IMR-90 (cell line): ENCODE measurements around the gene ATP5ME. TPM values are rescaled to one million over a fixed set of nuclear protein-coding genes. Genes with fewer than 3 reads are reported as not detected.

Experiments
- ATAC-seq: fragments of 200-7000 bp; cut with Tn5 transposase; 2 replicates; pipeline ENCODE4 v1.9.1; 2020; ENCODE audit warnings: low read depth, mild to moderate bottlenecking, moderate library complexity
- BruUV-seq: library from RNA; stranded (reverse); fragments of 400-500 nt; replicated peaks from 2 replicates; lab custom pipeline; 2021; lab: Mats Ljungman, UMichigan
- CTCF ChIA-PET: fragments of 300-600 bp; formaldehyde crosslinking; extraction: SDS; loops from one replicate; lab custom pipeline; 2021; ENCODE audit warnings: antibody characterized with exemption; lab: Yijun Ruan, JAX
- POLR2A ChIA-PET: fragments of 300-600 bp; sonication (Branson Sonifier 250); formaldehyde crosslinking; loops from one replicate; lab custom pipeline; 2022; ENCODE audit warnings: antibody characterized with exemption; ENCODE audit not compliant: unreplicated experiment; lab: Charles Lee
- DNase-seq: peaks from one replicate; pipeline ENCODE4 v3.0.0; 2013
- H2AFZ ChIP-seq: replicated peaks from 2 replicates; pipeline ENCODE3; 2013; ENCODE audit warnings: low read length, mild to moderate bottlenecking; ENCODE audit not compliant: poor library complexity
- H2AK5ac ChIP-seq: 2 replicates; pipeline ENCODE4 v1.6.1; 2013; ENCODE audit warnings: low read depth, low read length, inconsistent platforms
- H2AK9ac ChIP-seq: replicated peaks from 2 replicates; pipeline ENCODE3; 2013; ENCODE audit warnings: mild to moderate bottlenecking, low read depth, low read length, moderate library complexity; ENCODE audit not compliant: poor library complexity
- H2BK120ac ChIP-seq: 2 replicates; pipeline ENCODE4 v1.6.1; 2013; ENCODE audit warnings: low read depth, low read length, inconsistent platforms
- H2BK15ac ChIP-seq: 3 replicates; pipeline ENCODE4 v1.6.1; 2013; ENCODE audit warnings: low read depth, low read length, inconsistent platforms
- H2BK20ac ChIP-seq: 2 replicates; pipeline ENCODE4 v1.6.1; 2013; ENCODE audit warnings: low read depth, mild to moderate bottlenecking, inconsistent platforms, low read length, moderate library complexity
- H2BK5ac ChIP-seq: 2 replicates; pipeline ENCODE4 v1.6.1; 2013; ENCODE audit warnings: mild to moderate bottlenecking, low read depth, low read length, inconsistent platforms; ENCODE audit not compliant: poor library complexity, severe bottlenecking
- H3K14ac ChIP-seq: replicated peaks from 2 replicates; pipeline ENCODE4 v1.6.1; 2013; ENCODE audit warnings: low read depth, low read length, inconsistent platforms
- H3K18ac ChIP-seq: 2 replicates; pipeline ENCODE4 v1.6.1; 2013; ENCODE audit warnings: low read depth, low read length, control low read depth
- H3K23ac ChIP-seq: 2 replicates; pipeline ENCODE4 v1.6.1; 2013; ENCODE audit warnings: low read depth, low read length, inconsistent platforms
- H3K27ac ChIP-seq: 2 replicates; pipeline ENCODE4 v1.5.1; 2013; ENCODE audit warnings: mild to moderate bottlenecking, control low read depth, low read length; ENCODE audit not compliant: insufficient read depth
- H3K27me3 ChIP-seq: 2 replicates; pipeline ENCODE4 v1.6.1; 2013; ENCODE audit warnings: low read length; ENCODE audit not compliant: control insufficient read depth, insufficient read depth
- H3K36me3 ChIP-seq: 2 replicates; pipeline ENCODE4 v1.6.1; 2013; ENCODE audit warnings: low read length, mixed read lengths; ENCODE audit not compliant: control insufficient read depth, insufficient read depth
- H3K4ac ChIP-seq: 2 replicates; pipeline ENCODE4 v1.6.1; 2013; ENCODE audit warnings: low read depth, low read length, inconsistent platforms
- H3K4me1 ChIP-seq: 2 replicates; pipeline ENCODE4 v1.6.1; 2013; ENCODE audit warnings: low read length, mixed read lengths; ENCODE audit not compliant: control insufficient read depth, insufficient read depth
- H3K4me2 ChIP-seq: 2 replicates; pipeline ENCODE4 v1.6.1; 2013; ENCODE audit warnings: low read depth, mild to moderate bottlenecking, control low read depth, low read length, moderate library complexity
- H3K4me3 ChIP-seq: 2 replicates; pipeline ENCODE4 v1.5.1; 2013; ENCODE audit warnings: low read depth, mild to moderate bottlenecking, control low read depth, low read length, moderate library complexity; ENCODE audit not compliant: insufficient read depth
- H3K56ac ChIP-seq: 2 replicates; pipeline ENCODE4 v1.6.1; 2013; ENCODE audit warnings: low read length, inconsistent platforms; ENCODE audit not compliant: insufficient read depth; ENCODE audit errors: extremely low read depth
- H3K79me1 ChIP-seq, 2 experiments: 2 replicates each; pipeline ENCODE4 v1.6.1; 2013; ENCODE audit warnings: low read length in 2 of 2, inconsistent platforms in 1 of 2, low read depth in 1 of 2
- H3K9ac ChIP-seq: 2 replicates; pipeline ENCODE4 v1.6.1; 2013; ENCODE audit warnings: low read depth, low read length, control low read depth
- H3K9me1 ChIP-seq: 2 replicates; pipeline ENCODE4 v1.6.1; 2013; ENCODE audit warnings: low read length, inconsistent platforms; ENCODE audit not compliant: insufficient read depth
- H3K9me3 ChIP-seq: 2 replicates; pipeline ENCODE4 v1.6.1; 2013; ENCODE audit warnings: low read length; ENCODE audit not compliant: control insufficient read depth, insufficient read depth
- H4K20me1 ChIP-seq: 2 replicates; pipeline ENCODE4 v1.6.1; 2013; ENCODE audit warnings: low read length, inconsistent platforms; ENCODE audit not compliant: insufficient read depth
- H4K5ac ChIP-seq: 2 replicates; pipeline ENCODE4 v1.6.1; 2013; ENCODE audit warnings: mild to moderate bottlenecking, low read depth, low read length, control low read depth
- H4K8ac ChIP-seq, 2 experiments: 2 replicates each; pipeline ENCODE4 v1.6.1; 2013; ENCODE audit warnings: low read depth in 2 of 2, low read length in 2 of 2, control low read depth in 1 of 2, inconsistent platforms in 1 of 2
- H4K91ac ChIP-seq: 2 replicates; pipeline ENCODE4 v1.6.1; 2013; ENCODE audit warnings: low read depth, low read length, inconsistent platforms; ENCODE audit not compliant: insufficient read depth
- MAZ ChIP-seq: IDR thresholded peaks from 2 replicates; pipeline ENCODE4 v1.6.1; 2012; ENCODE audit warnings: low read depth, mild to moderate bottlenecking, low read length, improper control_type of control experiment, moderate library complexity, borderline replicate concordance
- RCOR1 ChIP-seq: IDR thresholded peaks from 2 replicates; pipeline ENCODE4 v1.6.1; 2012; ENCODE audit warnings: mild to moderate bottlenecking, low read length, improper control_type of control experiment; ENCODE audit not compliant: insufficient replicate concordance
- WGBS, 2 experiments: methylation state at CpG; one replicate each; pipeline versions ENCODE4 v1.1.5 to v1.1.7; 2013; ENCODE audit warnings: missing lambda C conversion rate in 2 of 2; ENCODE audit not compliant: insufficient read length in 1 of 2; ENCODE audit errors: extremely low coverage in 2 of 2; 5-methylcytosine and 5-hydroxymethylcytosine counted together
- dilution Hi-C: fragments of 300-500 bp; cut with HindIII; formaldehyde crosslinking; loops from one replicate; pipeline ENCODE4 v1.14.3; 2018; ENCODE audit warnings: low sequenced_read_pairs; ENCODE audit not compliant: unreplicated experiment
- in situ Hi-C: fragments of 300-500 bp; cut with MboI; formaldehyde crosslinking; loops from 3 replicates; pipeline ENCODE4 v1.14.3; 2019; ENCODE audit warnings: low sequenced_read_pairs, inconsistent platforms, mixed read lengths
- intact Hi-C: fragments of 100-400 bp; cut with micrococcal nuclease; formaldehyde crosslinking; loops from 2 replicates; pipeline ENCODE4 v1.10.0; 2022
- polyA plus RNA-seq, 3 experiments: library from polyadenylated mRNA; depleted of rRNA; stranded (reverse); fragments of >200 nt; gene quantifications; 2 replicates each; pipeline ENCODE4 v1.2.3, GENCODE V29; 2012; ENCODE audit warnings: low replicate concordance in 1 of 3
- total RNA-seq: library from RNA; depleted of rRNA; stranded (reverse); fragments of >200 nt; gene quantifications from 2 replicates; pipeline ENCODE4 v1.2.3, GENCODE V29; 2012

ATP5ME gene
- total and polyA plus RNA-seq, 2 of the 4 experiments (the other 2 are of a cell fraction), result 39.3 to 603 TPM

DNA sequence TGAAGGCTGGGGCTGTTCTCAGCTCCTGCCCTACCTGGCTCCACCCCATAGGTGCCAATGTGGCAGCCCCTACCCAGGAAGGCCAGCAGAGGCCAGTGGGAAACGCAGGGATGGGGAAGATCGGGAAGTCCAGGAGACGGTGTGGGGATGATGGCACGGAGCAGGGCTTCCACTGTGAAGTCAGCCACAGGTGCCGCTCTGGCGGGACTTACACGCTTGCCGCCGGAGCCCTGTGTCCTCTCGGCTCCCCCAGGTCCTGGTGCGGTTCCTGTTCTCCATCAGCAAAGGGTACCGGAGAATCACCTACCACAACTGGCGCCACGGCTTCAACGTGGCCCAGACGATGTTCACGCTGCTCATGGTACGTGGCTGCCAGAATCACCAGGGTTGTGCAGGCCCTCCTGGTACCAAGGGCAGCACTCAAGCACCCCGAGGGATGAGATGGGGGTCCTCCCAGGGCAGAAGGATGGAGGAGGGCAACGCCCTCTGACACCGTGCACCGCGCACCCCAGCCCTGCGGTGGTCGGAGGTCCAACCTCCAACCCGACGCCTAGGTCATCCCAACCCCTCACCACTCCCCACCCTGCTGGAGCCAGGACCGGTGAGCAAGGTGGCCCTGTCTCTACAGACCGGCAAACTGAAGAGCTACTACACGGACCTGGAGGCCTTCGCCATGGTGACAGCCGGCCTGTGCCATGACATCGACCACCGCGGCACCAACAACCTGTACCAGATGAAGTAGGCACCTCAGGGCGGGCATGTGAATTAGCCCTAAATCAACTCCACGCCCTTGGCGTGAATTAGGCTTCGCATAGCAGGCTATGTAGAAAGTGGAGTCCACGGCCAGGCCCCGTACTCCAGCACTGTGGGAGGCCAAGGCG lies 12.0 kb downstream of the ATP5ME start:
- CTCF ChIA-PET, result no interaction called here
- WGBS, 2 experiments, result 97% methylated on average over 19 of the region's 42 CpGs; no CpG with 5 or more reads in 1 of the 2 experiments

More for the DNA sequence above, 12.0 kb downstream of the ATP5ME start:
- no peaks in the 10 kb centered on the region for H4K20me1 ChIP-seq
- no peaks in the 10 kb centered on the region for H3K79me1 ChIP-seq
- H3K27ac ChIP-seq, result no peak overlapping the region
- intact Hi-C loops (no loop called here), dilution Hi-C loops (no loop called here), in situ Hi-C loops (no loop called here)
- no peak overlapping the region for H3K18ac ChIP-seq
- H3K9me3 ChIP-seq, result peaks cover 11% of the 10 kb centered on the region
- no peak overlapping the region for H3K9ac ChIP-seq
- no peak overlapping the region for H2AFZ ChIP-seq
- H2BK15ac ChIP-seq, result no peak overlapping the region
- no peak for ATAC-seq
- no peak overlapping the region for H2BK20ac ChIP-seq
- no peak overlapping the region for H2AK9ac ChIP-seq
- H4K91ac ChIP-seq, result no peak overlapping the region
- peaks cover 4% of the 10 kb centered on the region; the same call in 1 of the 2 replicates for H3K27me3 ChIP-seq
- no peak overlapping the region for H2BK5ac ChIP-seq
- TF ChIP-seq MAZ (no peak), RCOR1 (no peak)
- no peak overlapping the region for H4K5ac ChIP-seq
- no peak overlapping the region for H3K56ac ChIP-seq
- H4K8ac ChIP-seq, result no peak overlapping the region
- H3K23ac ChIP-seq, result no peak overlapping the region
- H3K14ac ChIP-seq, result no peak overlapping the region
- H3K36me3 ChIP-seq, result no peaks in the 10 kb centered on the region
- H2AK5ac ChIP-seq, result no peak overlapping the region
- POLR2A ChIA-PET, result interaction anchor here (0.6 kb wide), 1 partner anchor 66 kb away, joined by 7 read pairs; no protein-coding TSS in a partner anchor
- no peaks in the 10 kb centered on the region for H3K9me1 ChIP-seq
- BruUV-seq, result no TSS peak
- H3K4me3 ChIP-seq, result no peak overlapping the region
- H2BK120ac ChIP-seq, result no peak overlapping the region
- no peak overlapping the region for H3K4ac ChIP-seq
- no peak overlapping the region for H3K4me2 ChIP-seq
- DNase-seq, result no peak
- H3K4me1 ChIP-seq, result no peaks in the 10 kb centered on the region
